ENCODE results near the gene MIPOL1. TPM values are rescaled to one million over a fixed set of nuclear protein-coding genes. Genes with fewer than 3 reads are reported as not detected.
"Not testable (repeated sequence)": the region's sequence is repeated elsewhere in the genome, so short reads cannot be mapped to it uniquely, and the experiment has no call there.

MIPOL1 gene
- total and polyA plus RNA-seq, 2 donors (not counting 3 experiments of a cell fraction or from before 2014, with no cell fraction given): 3.4 to 33.5 TPM

DNA sequence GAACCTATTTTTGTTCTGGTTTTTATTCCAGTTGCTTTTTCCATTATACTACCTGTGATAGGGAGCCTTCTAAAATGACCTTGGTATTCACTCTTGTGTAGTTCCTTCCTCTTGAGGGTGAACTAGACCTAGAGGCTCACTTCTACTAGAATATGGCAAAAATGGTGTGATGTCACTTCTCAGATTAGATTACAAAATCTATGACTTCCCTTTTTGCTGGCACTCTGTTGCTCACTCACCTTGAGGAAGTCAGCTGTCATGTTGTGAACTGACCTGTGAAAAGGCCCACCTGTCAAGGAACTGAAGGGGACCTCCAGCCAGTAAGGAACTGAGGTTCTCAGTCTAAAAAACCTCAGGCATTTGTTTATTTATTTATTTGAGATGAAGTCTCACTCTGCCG is 5.7 kb downstream of the MIPOL1 start:
- Histone ChIP-seq H3K9ac (replicated peaks; ENCODE audit: extremely low read depth, insufficient read depth, low read length) (no peak overlapping the region), H3K9me3 (replicated peaks; ENCODE audit: control insufficient read depth, insufficient read depth, low read length) (peaks cover 6% of the 10 kb centered on the region), H3K4me2 (ENCODE audit: insufficient read depth, low read length) (no peak overlapping the region), H3K9me1 (replicated peaks; ENCODE audit: control insufficient read depth, extremely low read depth, insufficient read depth, low read length) (no peaks in the 10 kb centered on the region), H3K79me2 (ENCODE audit: control insufficient read depth, insufficient read depth, low read length) (peaks cover 91% of the 10 kb centered on the region), H2AFZ (ENCODE audit: low read depth, low read length) (no peak overlapping the region), H3K4me1 (ENCODE audit: control insufficient read depth, extremely low read depth, insufficient read depth, low read length) (peaks cover 31% of the 10 kb centered on the region), H3K27me3 (ENCODE audit: control insufficient read depth in 2 of 2, insufficient read depth in 2 of 2, low read length in 2 of 2) (no peaks in the 10 kb centered on the region), H4K20me1 (replicated peaks; ENCODE audit: control insufficient read depth, extremely low read depth, insufficient read depth, low read length) (peaks cover 3% of the 10 kb centered on the region), H3K4me3 (replicated peaks in 1 of 3; ENCODE audit: insufficient read depth in 1 of 3, low read depth in 1 of 3, low read length in 3 of 3) (no peak overlapping the region), H3K36me3 (ENCODE audit: control insufficient read depth in 2 of 2, extremely low read depth in 1 of 2, insufficient read depth in 2 of 2, low read length in 2 of 2) (no peaks in the 10 kb centered on the region), H3K27ac (ENCODE audit: insufficient read depth, low read depth, low read length) (no peak overlapping the region)
- TF ChIP-seq POLR2A (IDR thresholded peaks at IDR 0.05; ENCODE audit: low read depth, low read length): no peak
- intact Hi-C loops (cut with micrococcal nuclease): no loop called here
- no TSS peak for BruUV-seq (replicated peaks)
- FAIRE-seq: no peak
- dilution Hi-C loops (cut with MboI; ENCODE audit: extremely low pct_ligation_motif_present, low sequenced_read_pairs): no loop called here
- DNase-seq (ENCODE audit: low read depth, low spot score): no peak
- POLR2A ChIA-PET: no interaction called here
- CTCF ChIA-PET: interaction anchor here (0.7 to 4.0 kb wide), 3 partner anchors 10 to 650 kb away, joined by 3 to 28 read pairs (median 7); no protein-coding TSS in a partner anchor

DNA sequence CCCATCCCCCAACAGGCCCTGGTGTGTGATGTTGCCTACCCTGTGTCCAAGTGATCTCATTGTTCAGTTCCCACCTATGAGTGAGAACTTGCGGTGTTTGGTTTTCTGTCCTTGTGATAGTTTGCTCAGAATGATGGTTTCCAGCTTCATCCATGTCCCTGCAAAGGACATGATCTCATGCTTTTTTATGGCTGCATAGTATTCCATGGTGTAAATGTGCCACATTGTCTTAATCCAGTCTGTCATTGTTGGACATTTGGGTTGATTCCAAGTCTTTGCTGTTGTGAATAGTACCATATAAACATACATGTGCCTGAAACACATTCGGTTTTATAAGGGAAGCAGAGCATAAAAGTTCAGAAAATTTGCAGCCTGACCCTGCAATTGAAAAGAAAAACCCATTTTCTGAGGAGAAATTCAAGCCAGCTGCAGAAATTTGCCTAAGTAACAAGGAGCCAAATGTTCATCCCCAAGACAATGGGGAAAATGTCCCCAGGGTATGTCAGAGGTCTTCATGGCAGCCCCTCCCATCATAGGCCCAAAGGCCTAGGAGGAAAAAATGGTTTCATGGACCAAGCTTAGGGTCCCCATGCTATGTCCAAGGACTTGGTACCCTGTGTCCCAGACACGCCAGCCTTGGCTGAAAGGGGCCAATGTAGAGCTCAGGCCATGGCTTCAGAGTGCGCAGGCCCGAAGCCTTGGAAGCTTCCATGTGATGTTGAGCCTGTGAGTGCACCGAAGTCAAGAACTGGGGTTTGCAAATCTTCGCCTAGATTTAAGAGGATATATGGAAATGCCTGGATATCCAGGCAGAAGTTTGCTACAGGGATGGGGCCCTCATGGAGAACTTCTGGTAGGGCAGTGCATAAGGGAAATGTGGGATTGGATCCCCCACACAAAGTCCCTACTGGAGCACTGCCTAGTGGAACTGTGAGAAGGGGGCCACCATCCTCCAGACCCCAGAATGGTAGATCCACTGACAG is 8.2 kb downstream of the MIPOL1 start:
- H3K4me2 ChIP-seq (ENCODE audit: insufficient read depth, low read length); H3K9me3 ChIP-seq (replicated peaks; ENCODE audit: control insufficient read depth, insufficient read depth, low read length); H3K9ac ChIP-seq (replicated peaks; ENCODE audit: extremely low read depth, insufficient read depth, low read length); POLR2A ChIA-PET; H3K27ac ChIP-seq (ENCODE audit: insufficient read depth, low read depth, low read length); H3K9me1 ChIP-seq (replicated peaks; ENCODE audit: control insufficient read depth, extremely low read depth, insufficient read depth, low read length); H3K4me3 ChIP-seq (replicated peaks in 1 of 3; ENCODE audit: insufficient read depth in 1 of 3, low read depth in 1 of 3, low read length in 3 of 3); H3K36me3 ChIP-seq (ENCODE audit: control insufficient read depth in 2 of 2, extremely low read depth in 1 of 2, insufficient read depth in 2 of 2, low read length in 2 of 2); intact Hi-C loops (cut with micrococcal nuclease); H4K20me1 ChIP-seq (replicated peaks; ENCODE audit: control insufficient read depth, extremely low read depth, insufficient read depth, low read length); DNase-seq (ENCODE audit: low read depth, low spot score); BruUV-seq (replicated peaks); FAIRE-seq; H2AFZ ChIP-seq (ENCODE audit: low read depth, low read length); H3K27me3 ChIP-seq (ENCODE audit: control insufficient read depth in 2 of 2, insufficient read depth in 2 of 2, low read length in 2 of 2); dilution Hi-C loops (cut with MboI; ENCODE audit: extremely low pct_ligation_motif_present, low sequenced_read_pairs): not testable (repeated sequence)
- CTCF ChIA-PET: interaction anchor here (1.6 kb wide), 1 partner anchor 25 kb away, joined by 3 read pairs; no protein-coding TSS in a partner anchor
- peaks cover 20% of the 10 kb centered on the region for H3K4me1 ChIP-seq (ENCODE audit: control insufficient read depth, extremely low read depth, insufficient read depth, low read length)
- H3K79me2 ChIP-seq (ENCODE audit: control insufficient read depth, insufficient read depth, low read length): peaks cover 83% of the 10 kb centered on the region

DNA sequence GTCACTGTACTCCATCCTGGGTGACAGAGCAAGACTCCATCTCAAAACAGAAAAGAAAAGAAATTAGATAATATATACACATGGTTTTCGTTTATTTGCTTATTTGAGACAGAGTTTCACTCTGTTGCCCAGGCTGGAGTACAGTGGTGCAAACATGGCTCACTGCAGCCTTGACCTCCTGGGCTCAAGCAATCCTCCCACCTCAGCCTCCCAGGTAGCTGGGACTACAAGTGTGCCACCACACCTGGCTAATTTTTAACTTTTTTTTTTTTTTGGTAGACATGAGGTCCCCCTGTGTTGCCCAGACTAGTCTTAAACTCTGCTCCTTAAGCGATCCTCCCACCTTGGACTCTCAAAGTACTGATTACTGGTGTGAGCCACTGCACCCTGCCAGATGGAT is 11.9 kb downstream of the MIPOL1 start:
- H3K27ac ChIP-seq (ENCODE audit: insufficient read depth, low read depth, low read length); H3K9me1 ChIP-seq (replicated peaks; ENCODE audit: control insufficient read depth, extremely low read depth, insufficient read depth, low read length); H3K9ac ChIP-seq (replicated peaks; ENCODE audit: extremely low read depth, insufficient read depth, low read length); H3K4me3 ChIP-seq (replicated peaks in 1 of 3; ENCODE audit: insufficient read depth in 1 of 3, low read depth in 1 of 3, low read length in 3 of 3); DNase-seq (ENCODE audit: low read depth, low spot score); H4K20me1 ChIP-seq (replicated peaks; ENCODE audit: control insufficient read depth, extremely low read depth, insufficient read depth, low read length); FAIRE-seq; H3K9me3 ChIP-seq (replicated peaks; ENCODE audit: control insufficient read depth, insufficient read depth, low read length); H2AFZ ChIP-seq (ENCODE audit: low read depth, low read length); H3K36me3 ChIP-seq (ENCODE audit: control insufficient read depth in 2 of 2, extremely low read depth in 1 of 2, insufficient read depth in 2 of 2, low read length in 2 of 2); H3K4me2 ChIP-seq (ENCODE audit: insufficient read depth, low read length); POLR2A ChIA-PET; intact Hi-C loops (cut with micrococcal nuclease); BruUV-seq (replicated peaks); H3K27me3 ChIP-seq (ENCODE audit: control insufficient read depth in 2 of 2, insufficient read depth in 2 of 2, low read length in 2 of 2); dilution Hi-C loops (cut with MboI; ENCODE audit: extremely low pct_ligation_motif_present, low sequenced_read_pairs): not testable (repeated sequence)
- CTCF ChIA-PET: interaction anchor here (8.5 kb wide), 1 partner anchor 21 kb away, joined by 56 read pairs; no protein-coding TSS in a partner anchor
- Histone ChIP-seq H3K79me2 (ENCODE audit: control insufficient read depth, insufficient read depth, low read length) (peaks cover 66% of the 10 kb centered on the region), H3K4me1 (ENCODE audit: control insufficient read depth, extremely low read depth, insufficient read depth, low read length) (peaks cover 33% of the 10 kb centered on the region)
